Epithelial cell of esophagus (primary cell): ENCODE data around the gene PLPP7.

ENCODE experiments used
- DNase-seq: peaks from one replicate; pipeline ENCODE4 v3.0.0; 2010; ENCODE audit warnings: low read depth
- H3K4me3 ChIP-seq: 2 replicates; pipeline ENCODE4 v1.5.1; 2011; ENCODE audit warnings: mild to moderate bottlenecking, low read length, control low read depth
- TF ChIP-seq, protein P1 (sequence below): IDR thresholded peaks from 2 replicates; pipeline ENCODE4 v1.5.1; 2011; ENCODE audit warnings: low read depth, mild to moderate bottlenecking, low read length, control low read depth, inconsistent platforms; ENCODE audit not compliant: insufficient read depth; ENCODE audit errors: missing control alignments

Gene PLPP7

DNA sequence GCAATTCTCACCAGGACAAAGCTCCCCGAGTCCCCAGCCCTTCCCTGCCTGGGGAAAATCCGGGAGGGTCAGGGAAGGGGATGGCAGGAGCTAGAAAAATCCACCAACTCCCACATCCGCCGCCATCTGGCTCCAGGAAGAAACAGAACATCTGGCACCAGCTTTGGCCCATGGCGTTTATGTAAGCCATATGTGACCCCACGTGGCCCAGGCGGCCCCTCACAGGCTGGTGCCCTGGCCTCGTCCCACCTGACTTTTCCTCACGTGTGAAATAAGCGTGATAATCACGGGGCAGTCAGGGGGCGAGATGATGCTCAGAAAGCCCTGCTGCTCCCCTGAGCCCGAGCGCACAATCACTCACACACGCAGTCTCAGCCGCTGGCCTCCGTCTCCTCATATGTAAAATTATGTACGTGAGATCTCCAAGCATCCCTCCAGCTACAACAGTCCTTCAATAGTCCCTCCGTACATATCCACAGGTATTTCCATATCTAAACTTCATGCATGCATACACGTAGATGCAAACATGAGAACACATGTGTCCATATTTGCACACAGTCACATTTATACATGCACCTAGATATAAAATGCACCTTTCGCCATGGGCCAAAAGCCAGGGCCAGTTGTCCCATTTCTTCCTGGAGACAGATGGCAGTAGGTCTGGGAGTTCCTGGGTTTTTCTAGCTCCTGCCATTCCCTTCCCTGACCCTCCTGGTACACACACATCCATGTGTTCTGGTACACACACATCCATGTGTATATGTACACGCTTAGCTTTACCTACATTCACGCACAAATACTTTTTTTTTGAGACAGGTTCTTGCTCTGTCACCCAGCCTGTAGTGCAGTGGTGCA, 28.9 kb downstream of the PLPP7 start:
- no peak for DNase-seq
- TF ChIP-seq, protein P1, sequence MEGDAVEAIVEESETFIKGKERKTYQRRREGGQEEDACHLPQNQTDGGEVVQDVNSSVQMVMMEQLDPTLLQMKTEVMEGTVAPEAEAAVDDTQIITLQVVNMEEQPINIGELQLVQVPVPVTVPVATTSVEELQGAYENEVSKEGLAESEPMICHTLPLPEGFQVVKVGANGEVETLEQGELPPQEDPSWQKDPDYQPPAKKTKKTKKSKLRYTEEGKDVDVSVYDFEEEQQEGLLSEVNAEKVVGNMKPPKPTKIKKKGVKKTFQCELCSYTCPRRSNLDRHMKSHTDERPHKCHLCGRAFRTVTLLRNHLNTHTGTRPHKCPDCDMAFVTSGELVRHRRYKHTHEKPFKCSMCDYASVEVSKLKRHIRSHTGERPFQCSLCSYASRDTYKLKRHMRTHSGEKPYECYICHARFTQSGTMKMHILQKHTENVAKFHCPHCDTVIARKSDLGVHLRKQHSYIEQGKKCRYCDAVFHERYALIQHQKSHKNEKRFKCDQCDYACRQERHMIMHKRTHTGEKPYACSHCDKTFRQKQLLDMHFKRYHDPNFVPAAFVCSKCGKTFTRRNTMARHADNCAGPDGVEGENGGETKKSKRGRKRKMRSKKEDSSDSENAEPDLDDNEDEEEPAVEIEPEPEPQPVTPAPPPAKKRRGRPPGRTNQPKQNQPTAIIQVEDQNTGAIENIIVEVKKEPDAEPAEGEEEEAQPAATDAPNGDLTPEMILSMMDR, result no peak
- no peak overlapping the region for H3K4me3 ChIP-seq

DNA sequence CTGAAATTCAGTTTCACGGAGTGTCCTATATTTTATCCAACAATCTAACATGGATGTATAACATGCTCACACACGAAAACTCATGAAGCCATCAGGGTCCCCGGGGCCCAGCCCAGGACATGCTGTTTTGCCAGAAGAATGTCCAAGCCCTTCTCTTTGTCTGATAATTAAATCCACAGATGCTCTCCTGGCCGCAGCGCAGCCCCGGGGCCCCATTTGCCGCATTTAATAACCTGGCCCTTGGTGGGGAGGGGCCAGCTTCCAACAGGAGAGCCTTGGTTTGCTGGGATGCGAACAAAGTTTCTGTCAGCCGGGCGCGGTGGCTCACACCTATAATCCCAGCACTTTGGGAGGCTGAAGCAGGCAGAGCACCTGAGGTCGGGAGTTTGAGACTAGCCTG, 30.0 kb downstream of the PLPP7 start:
- no peak for DNase-seq
- no peak overlapping the region for H3K4me3 ChIP-seq
- TF ChIP-seq, protein P1, result no peak

DNA sequence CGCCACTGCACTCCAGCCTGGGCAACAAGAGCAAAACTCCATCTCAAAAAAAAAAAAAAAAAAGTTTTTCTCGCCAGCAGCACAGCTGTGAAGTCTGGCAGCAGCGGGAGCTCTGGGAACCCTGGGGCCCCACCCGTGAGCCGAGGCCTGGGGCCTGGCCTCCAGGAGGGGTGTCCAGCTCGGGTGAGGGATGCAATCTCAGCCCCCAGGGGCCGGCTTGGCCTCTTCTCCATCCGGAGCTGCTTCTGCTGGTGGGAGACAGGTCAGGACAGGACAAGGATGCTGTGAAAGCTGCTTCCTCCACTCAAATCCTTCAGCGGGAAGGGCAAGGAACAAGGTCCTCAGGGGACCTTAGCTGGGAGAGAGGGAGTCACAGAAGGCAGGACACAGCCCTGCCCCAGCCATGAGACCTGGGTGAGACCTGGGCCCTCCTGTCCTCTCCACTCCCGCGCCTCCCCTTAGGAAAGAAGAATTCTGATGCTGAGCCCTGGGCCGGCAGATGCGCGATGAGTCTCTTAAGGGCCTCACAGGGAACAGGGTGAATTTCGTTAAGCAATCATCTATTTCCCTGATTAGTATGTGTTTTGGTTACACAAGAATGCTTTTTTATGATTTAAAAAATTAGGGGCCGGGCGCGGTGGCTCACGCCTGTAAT, 30.6 kb downstream of the PLPP7 start:
- TF ChIP-seq, protein P1, result no peak
- no peak overlapping the region for H3K4me3 ChIP-seq
- DNase-seq, result no peak

DNA sequence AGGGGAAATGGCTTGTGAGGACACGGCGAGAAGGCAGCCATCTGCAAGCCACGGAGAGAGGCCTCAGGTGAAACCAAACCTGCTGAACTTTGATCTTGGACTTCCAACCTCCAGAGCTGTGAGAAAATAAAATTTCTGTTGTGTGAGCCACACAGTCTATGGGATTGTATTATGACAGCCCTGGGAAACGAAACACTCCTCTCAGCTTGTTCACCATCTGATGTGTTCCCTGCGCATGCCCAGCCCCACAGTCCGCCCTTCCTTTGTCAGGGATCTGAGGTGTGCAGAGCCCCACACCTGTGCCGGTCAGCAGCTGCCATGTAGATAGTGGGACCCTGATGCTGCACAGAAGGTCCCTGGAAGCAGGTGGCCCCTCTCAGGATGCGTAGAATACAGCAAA, 34.1 kb downstream of the PLPP7 start:
- H3K4me3 ChIP-seq, result no peak overlapping the region
- TF ChIP-seq, protein P1, result no peak
- no peak for DNase-seq

DNA sequence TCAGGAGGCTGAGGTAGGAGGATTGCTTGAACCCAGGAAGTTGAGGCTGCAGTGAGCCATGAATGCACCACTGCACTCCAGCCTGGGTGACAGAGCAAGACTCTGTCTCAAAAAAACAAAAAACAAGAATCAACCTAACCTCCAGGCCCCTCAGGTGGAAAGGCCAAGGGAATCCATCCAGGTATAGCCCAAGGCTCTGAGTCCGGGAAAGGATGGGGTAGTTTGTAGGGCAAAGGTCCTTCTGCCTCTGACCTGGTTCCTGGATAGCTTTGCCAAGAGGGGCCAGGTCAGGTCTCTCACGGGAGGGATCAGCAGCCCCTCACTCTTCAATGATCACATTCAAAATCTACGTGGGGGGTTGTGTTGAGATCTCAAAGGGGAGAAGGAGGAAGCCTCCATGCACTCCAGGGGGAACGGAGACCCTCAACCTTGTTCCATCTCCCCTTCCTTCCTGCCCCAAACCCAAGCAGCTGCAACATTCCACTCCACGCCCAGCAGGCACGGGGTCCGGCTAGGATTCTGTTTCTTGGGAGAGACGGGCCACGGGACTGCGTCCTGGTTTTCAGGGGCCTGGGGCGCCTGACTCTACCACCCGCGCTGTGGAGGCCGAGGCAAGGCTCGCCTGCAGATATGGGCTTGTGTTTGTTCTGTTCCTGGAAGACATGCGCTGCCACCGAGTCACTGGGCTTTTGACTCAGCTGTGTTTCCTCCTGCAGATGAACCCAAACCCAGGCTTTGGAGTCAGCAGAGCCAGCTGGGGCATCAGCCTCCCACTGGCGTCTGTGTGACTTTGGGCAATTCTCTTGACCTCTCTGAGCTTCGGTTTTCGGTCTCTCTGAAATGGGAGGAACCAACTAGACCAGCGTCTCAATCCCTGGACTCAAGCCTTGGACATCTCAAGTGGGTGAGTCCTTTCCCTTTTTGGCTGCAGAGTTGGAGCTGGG, 35.5 kb downstream of the PLPP7 start:
- H3K4me3 ChIP-seq, result no peak overlapping the region
- DNase-seq, result no peak
- TF ChIP-seq, protein P1, result no peak

DNA sequence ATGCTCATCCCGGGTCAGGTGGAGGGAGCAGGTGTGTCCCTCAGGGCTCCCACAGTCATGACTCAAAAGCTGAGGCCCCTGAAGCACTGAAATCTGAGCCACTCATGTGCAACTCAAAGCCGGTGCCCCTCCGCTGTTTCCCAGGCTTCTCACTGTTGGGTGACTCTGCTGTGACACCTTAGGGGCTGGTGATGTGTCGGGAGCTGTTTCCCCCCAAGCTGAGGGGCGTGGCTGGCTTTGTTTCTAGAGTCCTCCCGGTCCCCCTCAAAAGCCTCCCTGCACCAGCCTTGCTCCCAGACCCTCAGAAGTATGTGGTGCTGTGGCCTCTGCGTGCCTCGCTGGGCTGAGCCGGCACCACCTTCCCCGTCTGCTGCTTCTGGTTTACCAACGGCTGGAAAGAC, 39.7 kb downstream of the PLPP7 start:
- no peak overlapping the region for H3K4me3 ChIP-seq

More for the DNA sequence above, 39.7 kb downstream of the PLPP7 start:
- DNase-seq, result no peak
- TF ChIP-seq, protein P1, result no peak
